KBM-7 (cell line): ENCODE results near the gene VTI1A.

ENCODE experiments used
- DNase-seq: peaks from one replicate; pipeline ENCODE4 v3.0.0-alpha.2; 2015
- in situ Hi-C: fragments of 300-500 bp; cut with MboI; formaldehyde crosslinking; loops from 2 replicates; pipeline ENCODE4 v1.14.3; 2020; ENCODE audit warnings: low sequenced_read_pairs, low pct_unique_long_range_greater_than_20kb, mixed read lengths

The VTI1A gene

DNA sequence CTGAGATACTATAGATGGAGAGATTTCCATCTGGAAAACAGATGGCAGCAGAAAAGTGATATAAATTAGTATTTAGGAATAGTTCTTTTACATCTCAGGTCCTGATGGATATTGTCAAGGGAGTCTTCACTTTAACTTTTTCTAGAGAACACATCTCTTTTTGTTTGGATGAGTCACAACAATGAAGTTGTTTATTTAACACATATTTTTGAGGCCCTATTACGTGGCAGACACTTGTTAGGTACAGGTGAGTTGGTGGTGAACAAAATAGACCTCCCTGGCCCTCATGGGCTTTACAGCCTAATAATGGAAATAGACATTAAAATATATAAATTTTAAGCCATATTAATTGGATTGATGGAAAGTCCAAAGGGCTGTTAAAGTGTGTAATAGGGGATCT, 168.3 kb downstream of the VTI1A start:
- DNase-seq: no peak
- in situ Hi-C loops: no loop called here

DNA sequence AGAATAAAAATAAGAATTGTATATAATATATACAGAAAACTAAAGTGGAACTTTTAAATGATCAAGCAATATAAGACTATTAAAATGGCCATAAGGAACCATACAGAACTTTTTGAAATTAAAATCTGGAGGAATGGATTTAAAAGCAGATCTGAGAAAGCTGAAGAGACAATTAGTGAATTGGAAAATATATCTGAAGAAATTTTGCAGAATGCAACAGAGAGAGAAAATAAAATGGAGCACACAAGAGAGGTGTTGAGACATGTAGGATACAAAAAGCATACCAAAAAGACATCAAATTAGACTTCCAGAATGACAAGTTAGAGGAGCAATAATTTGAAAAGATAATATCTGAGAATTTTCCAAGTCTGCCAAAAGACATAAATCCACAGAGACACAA, 169.6 kb downstream of the VTI1A start:
- in situ Hi-C loops: no loop called here
- DNase-seq: no peak

DNA sequence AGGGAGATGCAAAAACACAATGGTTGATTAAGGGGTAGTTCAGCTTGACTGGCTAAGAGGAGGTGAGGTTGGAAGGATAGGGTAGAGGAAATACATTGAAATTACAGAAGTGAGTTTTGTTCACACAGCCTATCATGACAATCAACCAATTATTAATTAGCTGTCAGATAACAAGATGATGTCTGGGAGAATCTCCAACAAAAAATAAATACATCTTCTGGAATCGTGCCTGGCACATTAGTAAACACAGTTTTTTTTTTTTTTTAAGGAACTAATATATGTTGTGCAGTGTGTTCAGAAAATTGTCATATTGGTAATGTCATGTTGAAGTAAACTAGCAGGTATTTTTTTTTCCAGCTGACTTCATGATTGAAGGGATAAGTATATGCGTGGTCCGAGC, 171.8 kb downstream of the VTI1A start:
- in situ Hi-C loops: no loop called here

DNA sequence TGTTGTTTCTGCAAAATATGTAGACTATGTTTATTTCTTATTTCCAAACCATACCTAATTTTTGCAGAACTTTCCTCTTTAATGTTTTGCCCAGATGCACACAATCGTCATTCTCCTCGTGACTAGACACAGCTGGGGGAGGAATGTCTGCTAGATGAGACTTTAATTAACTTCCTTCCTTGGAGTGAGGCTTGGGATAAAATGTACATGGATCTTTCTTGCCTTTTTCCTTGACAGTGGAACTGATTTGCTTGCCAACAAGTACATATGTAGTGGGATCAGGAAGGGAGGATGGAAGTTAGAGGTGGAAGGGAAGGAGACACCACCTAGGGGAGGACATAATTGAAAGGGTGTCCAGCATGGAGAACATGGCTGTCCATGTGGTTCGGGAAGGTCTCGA, 172.5 kb downstream of the VTI1A start:
- in situ Hi-C loops: no loop called here
- no peak for DNase-seq

More for the DNA sequence above, 171.8 kb downstream of the VTI1A start:
- DNase-seq: no peak

- in situ Hi-C loops: no loop called here
- DNase-seq: no peak
Observed at GRCh38 chr10:112622786-112623185, 175.8 kb downstream of the VTI1A start.

DNA sequence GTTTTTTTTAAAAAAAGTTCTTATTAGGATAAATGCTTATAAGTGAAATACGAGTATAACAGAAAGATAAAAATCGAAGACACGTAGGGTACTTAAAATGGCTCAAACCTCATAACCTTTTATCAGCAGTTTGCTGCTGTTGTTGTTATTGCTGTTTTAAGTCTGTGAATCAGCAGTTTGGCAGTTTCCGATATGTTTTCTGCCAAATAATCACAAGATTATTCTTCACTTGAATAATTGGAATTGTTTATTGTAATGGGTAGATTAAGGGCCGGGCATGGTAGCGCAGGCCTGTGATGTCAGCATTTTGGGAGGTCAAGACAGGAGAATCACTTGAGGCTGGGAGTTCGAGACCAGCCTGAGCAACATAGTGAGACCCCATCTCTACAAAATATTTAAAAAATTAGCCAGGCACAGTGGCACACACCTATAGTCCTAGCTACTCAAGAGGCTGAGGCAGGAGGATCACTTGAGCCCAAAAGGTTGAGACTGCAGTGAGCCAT, 177.6 kb downstream of the VTI1A start:
- in situ Hi-C loops: no loop called here
- DNase-seq: no peak

DNA sequence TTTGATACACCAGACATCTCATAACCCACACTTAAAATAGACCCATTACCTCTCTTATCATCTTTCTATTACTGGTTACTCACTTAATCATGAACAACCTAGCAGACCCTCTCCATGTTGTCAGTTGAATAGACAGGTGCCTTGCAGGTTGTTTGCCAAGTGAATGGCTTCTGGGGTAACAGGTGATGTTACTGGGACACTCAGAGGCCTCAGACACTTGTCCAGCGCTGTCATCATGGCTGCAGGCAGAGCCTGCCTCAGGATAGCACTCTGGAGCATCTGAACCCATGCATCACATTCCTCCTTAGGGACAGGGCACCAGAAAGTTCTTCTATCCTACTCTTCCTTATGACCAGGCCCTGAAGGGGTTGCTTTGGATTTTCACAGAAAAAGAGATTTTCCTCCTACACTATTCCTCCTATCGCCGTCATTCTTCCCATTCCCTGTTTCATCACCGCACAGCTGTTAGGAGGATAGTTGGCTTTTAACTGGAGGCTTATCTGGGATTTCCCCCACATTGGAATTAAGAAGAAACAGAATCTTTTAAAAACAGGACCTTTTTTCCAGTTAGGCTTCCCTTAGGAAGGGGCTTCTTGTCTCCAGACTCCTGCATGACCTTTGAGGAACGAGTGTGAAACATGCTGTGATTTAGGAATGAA, 182.1 kb downstream of the VTI1A start:
- in situ Hi-C loops: no loop called here
- no peak for DNase-seq

DNA sequence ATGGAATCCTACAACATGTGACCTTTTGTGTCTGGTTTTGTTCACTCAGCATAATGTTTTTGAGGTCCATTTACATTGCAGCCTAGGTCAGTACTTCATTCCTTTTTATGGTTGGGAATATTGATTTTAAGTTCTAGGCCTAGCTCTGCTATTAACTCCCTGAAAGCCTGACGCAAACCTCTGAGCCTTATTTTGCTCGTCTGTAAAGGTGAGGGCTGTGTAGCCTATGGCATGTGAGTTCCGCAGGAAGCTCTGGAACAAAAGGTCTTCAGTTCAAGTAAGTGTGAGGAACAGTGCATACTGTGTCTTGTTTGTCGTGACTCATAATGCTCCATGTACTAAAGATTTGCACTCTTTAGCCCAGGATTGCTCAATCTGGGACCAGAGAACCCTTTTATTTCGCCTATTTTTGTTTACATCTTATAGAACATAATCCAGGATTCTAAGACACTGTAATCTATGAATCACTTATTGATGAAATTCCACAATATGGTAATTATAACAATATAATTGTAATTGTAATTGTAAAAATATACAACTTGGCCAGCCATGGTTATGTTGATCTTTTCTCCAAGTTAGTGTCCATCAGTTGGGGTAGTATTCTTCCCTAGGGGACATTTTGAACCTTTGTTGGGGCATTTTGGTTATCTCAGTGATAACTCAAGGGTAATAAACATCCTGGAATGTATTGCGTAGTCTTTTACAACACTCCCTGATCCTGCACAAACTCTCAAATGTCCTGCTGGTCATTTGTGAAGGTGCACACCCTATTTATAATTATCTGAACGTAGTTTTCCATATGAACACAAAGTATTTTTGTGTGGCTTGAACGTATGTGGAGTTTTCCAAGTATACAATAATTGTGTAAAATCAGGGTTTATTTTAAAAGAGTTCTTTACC, 184.7 kb downstream of the VTI1A start:
- in situ Hi-C loops: no loop called here
- no peak for DNase-seq

GRCh38 chr10:112634096-112634830, 187.2 kb downstream of the VTI1A start:
- in situ Hi-C loops: no loop called here

GRCh38 chr10:112637901-112638300, 190.9 kb downstream of the VTI1A start:
- in situ Hi-C loops: no loop called here
- no peak for DNase-seq

More at GRCh38 chr10:112634096-112634830, 187.2 kb downstream of the VTI1A start:
- no peak for DNase-seq

GRCh38 chr10:112639298-112639697, 192.3 kb downstream of the VTI1A start:
- in situ Hi-C loops: no loop called here
- DNase-seq: no peak

DNA sequence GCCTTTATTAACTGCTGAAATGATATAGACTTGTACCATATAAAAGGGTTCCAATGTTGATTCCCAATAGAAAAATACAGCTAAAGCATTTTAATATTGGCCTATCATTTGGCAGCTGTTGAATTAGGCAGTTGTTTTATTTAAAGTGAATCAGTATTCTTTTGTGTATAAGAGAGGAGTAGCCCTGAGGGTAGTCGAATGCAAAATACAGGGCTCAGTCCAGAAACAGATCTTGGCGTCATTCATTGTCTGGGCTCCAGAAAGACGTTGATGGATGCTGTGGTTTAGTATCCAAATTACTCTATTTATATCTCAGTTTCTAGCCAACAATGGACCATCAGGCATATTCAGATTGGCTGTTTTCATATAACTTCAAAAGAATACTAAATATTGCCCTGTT, 193.6 kb downstream of the VTI1A start:
- in situ Hi-C loops: no loop called here

DNA sequence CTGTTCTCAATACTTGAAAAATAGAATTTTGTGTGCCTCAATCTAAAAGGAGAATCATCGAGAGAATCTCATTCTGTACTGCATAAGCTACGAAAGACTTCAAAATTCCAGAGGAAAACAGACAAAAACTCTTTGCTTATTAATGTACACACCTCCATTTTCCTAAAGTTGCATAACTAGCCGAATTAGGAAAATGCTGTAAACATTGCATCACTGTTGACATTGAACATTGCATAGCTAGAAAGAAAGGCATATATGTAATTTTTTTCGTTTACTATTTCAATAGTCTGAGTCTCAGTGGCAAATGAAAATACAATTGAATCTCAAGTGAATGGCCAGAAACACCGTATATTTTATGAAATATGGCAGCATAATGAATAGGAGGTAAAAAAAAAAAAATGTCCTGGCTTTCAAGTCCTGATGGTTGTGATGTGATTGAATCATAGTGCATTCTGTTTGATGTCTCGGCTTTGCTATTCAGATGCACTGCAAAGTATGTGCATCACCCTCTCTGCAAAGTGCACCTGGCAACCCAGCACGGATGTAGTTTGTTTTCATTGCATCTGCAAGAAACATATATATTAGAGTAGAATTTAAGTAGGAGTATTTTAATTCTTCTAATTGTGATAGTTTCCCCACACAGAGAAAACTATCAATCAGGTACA, 196.7 kb downstream of the VTI1A start:
- in situ Hi-C loops: no loop called here
- DNase-seq: no peak

More for the DNA sequence above, 193.6 kb downstream of the VTI1A start:
- no peak for DNase-seq

DNA sequence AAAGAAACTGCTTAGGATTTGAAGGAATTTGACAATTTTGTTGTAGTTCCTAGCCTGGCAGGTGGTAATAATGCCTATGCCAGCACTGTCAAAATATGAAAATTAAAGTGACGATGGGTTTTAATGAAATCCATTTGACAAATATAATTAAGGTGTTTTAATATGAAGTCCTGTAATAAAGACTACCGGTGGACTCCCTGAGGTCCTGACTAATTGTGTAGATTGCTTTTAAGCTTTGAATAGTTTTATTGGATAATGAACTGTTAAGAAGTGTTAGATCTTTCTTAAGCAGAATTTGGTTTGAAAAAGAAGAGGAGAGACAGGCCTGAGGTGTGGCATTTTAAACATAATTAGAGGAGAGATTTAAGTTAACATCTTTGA, 197.2 kb downstream of the VTI1A start:
- in situ Hi-C loops: no loop called here
- no peak for DNase-seq

GRCh38 chr10:112649006-112649821, 202.2 kb downstream of the VTI1A start:
- in situ Hi-C loops: no loop called here

DNA sequence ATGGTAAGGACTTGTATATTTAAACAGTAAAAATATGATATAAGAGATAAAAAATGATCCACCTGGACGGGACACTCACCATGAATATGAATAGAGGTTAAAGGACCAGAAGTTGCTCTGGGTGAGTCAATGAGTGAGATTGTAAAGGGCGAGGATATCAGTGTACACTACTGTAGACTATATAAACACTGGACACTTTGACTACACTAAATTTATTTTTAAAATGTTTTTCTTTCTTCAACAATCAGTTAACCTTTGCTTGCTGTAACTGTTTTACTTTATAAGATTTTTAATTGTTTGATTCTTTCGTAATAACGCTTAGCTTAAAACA, 202.8 kb downstream of the VTI1A start:
- DNase-seq: no peak
- in situ Hi-C loops: no loop called here

More at GRCh38 chr10:112649006-112649821, 202.2 kb downstream of the VTI1A start:
- no peak for DNase-seq

GRCh38 chr10:112650588-112651030, 203.6 kb downstream of the VTI1A start:
- no peak for DNase-seq
- in situ Hi-C loops: no loop called here

- in situ Hi-C loops: no loop called here
- peak; percentile 10 for DNase-seq
Observed at GRCh38 chr10:112653215-112653614, 206.2 kb downstream of the VTI1A start.
